Hepatocyte (in vitro differentiated cells): ENCODE measurements around the gene SLC7A14.

Source experiments
- EZH2 ChIP-seq: fragments of 200-600 bp; sonication (generic); IDR thresholded peaks from 2 replicates; pipeline ENCODE4 v1.6.1; 2016; ENCODE audit warnings: antibody characterized with exemption, mild to moderate bottlenecking, borderline replicate concordance
- EZH2phosphoT487 ChIP-seq: fragments of 200-600 bp; sonication (generic); IDR thresholded peaks from one replicate; pipeline ENCODE4 v1.6.1; 2018; ENCODE audit warnings: antibody characterized with exemption, mild to moderate bottlenecking, low read depth, moderate library complexity; ENCODE audit not compliant: unreplicated experiment, severe bottlenecking
- TF ChIP-seq, protein P1 (sequence below): fragments of 200-600 bp; sonication (generic); IDR thresholded peaks from 2 replicates; pipeline ENCODE4 v1.5.1; 2016; ENCODE audit warnings: antibody characterized with exemption, mild to moderate bottlenecking; ENCODE audit not compliant: poor library complexity

DNA sequence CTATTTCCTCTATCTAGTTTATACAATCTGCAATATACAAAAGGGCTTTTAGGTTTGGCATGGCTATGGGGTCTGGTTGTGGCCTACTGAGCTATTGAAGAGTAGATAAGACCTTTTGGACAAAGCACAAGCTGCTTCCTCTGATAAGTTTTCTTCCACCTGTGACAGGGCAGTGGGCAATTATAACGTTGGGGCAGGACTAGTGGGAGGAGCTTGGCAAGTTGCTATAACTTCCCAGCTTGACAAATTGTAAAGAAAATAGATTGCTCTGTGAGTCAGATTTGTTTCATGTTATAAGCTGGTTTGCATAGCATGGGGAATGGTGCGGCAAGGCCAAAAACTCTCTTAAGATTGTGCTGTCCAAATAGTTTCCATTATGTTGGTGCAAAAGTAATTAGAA, 64.9 kb downstream of the SLC7A14 start:
- TF ChIP-seq, protein P1, sequence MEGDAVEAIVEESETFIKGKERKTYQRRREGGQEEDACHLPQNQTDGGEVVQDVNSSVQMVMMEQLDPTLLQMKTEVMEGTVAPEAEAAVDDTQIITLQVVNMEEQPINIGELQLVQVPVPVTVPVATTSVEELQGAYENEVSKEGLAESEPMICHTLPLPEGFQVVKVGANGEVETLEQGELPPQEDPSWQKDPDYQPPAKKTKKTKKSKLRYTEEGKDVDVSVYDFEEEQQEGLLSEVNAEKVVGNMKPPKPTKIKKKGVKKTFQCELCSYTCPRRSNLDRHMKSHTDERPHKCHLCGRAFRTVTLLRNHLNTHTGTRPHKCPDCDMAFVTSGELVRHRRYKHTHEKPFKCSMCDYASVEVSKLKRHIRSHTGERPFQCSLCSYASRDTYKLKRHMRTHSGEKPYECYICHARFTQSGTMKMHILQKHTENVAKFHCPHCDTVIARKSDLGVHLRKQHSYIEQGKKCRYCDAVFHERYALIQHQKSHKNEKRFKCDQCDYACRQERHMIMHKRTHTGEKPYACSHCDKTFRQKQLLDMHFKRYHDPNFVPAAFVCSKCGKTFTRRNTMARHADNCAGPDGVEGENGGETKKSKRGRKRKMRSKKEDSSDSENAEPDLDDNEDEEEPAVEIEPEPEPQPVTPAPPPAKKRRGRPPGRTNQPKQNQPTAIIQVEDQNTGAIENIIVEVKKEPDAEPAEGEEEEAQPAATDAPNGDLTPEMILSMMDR = no peak
- TF ChIP-seq EZH2 = no peak
- TF ChIP-seq EZH2phosphoT487 = no peak
